Stimulated activated CD8-positive, alpha-beta memory T cell treated with anti-CD3 and anti-CD28 coated beads, Interleukin-2, amount 100 ng/mL, for 48 hours (primary cell): ENCODE data around the gene PPP1R8.
A peak's percentile ranks its signal among the peaks of the same experiment; 100 is the strongest.

ENCODE experiments used
- DNase-seq, 2 donors: peaks; one replicate each; pipeline ENCODE4 v3.0.0-alpha.2; 2020; ENCODE audit warnings: low read depth in 2 of 2

Gene PPP1R8

GRCh38 chr1:27872059-27872801, 41.6 kb downstream of the PPP1R8 start, which contains the start of gene THEMIS2:
Gene THEMIS2, plus strand, starts transcription at chr1:27872544. Its CDS starts 28 bp downstream, at chr1:27872572.
- DNase-seq, result peak; percentile 73 to 80

GRCh38 chr1:27872802-27873551, 42.4 kb downstream of the PPP1R8 start:
- no peak for DNase-seq

GRCh38 chr1:27873671-27874384, 43.2 kb downstream of the PPP1R8 start:
- DNase-seq, result no peak

- no peak for DNase-seq
Observed at GRCh38 chr1:27876341-27877114, 45.9 kb downstream of the PPP1R8 start.

- DNase-seq, result no peak
Observed at GRCh38 chr1:27877115-27877416, 46.5 kb downstream of the PPP1R8 start.

GRCh38 chr1:27878039-27878438, 47.5 kb downstream of the PPP1R8 start:
- no peak for DNase-seq

GRCh38 chr1:27878787-27879335, 48.3 kb downstream of the PPP1R8 start:
- DNase-seq, result no peak

- DNase-seq, result no peak
Observed at GRCh38 chr1:27879374-27880082, 48.9 kb downstream of the PPP1R8 start.

GRCh38 chr1:27882543-27882903, 51.9 kb downstream of the PPP1R8 start:
- no peak for DNase-seq

- no peak for DNase-seq
Observed at GRCh38 chr1:27883536-27883935, 53.0 kb downstream of the PPP1R8 start.

GRCh38 chr1:27884006-27884954, 53.7 kb downstream of the PPP1R8 start:
- DNase-seq, result no peak

GRCh38 chr1:27885114-27885528, 54.5 kb downstream of the PPP1R8 start:
- DNase-seq, result no peak

- no peak for DNase-seq
Observed at GRCh38 chr1:27885621-27886352, 55.2 kb downstream of the PPP1R8 start.

GRCh38 chr1:27886353-27886679, 55.7 kb downstream of the PPP1R8 start:
- no peak for DNase-seq

- no peak for DNase-seq
Observed at GRCh38 chr1:27886744-27887143, 56.2 kb downstream of the PPP1R8 start.

- DNase-seq, result no peak
Observed at GRCh38 chr1:27887215-27888021, 56.8 kb downstream of the PPP1R8 start.

- DNase-seq, result no peak
Observed at GRCh38 chr1:27889506-27889905, 58.9 kb downstream of the PPP1R8 start.

- no peak for DNase-seq
Observed at GRCh38 chr1:27891196-27891889, 60.8 kb downstream of the PPP1R8 start.
